Stomach (tissue), 4 donors: ENCODE data around the gene GADD45G.

Experiments used
- CTCF ChIP-seq, 7 experiments: fragments of 450-650 bp in 4 of 7; fragments of 200-600 bp in 3 of 7; sonication (generic) in 3 of 7; IDR thresholded peaks; one replicate each; pipeline ENCODE4 v1.5.1; 2016 to 2019; ENCODE audit warnings: antibody characterized with exemption in 7 of 7, control low read depth in 2 of 7, mild to moderate bottlenecking in 1 of 7
- POLR2AphosphoS5 ChIP-seq, 3 donors: sonication (generic); formaldehyde crosslinking; IDR thresholded peaks; one replicate each; pipeline ENCODE4 v1.6.1; 2016; ENCODE audit warnings: antibody characterized with exemption in 3 of 3

GRCh38 chr9:89612566-89613278 is 7.9 kb downstream of the GADD45G start:
- no peak for TF ChIP-seq POLR2AphosphoS5 (IDR thresholded peaks at IDR 0.05)
- TF ChIP-seq CTCF (IDR thresholded peaks at IDR 0.05) = no peak
